HL-60/S4 (cell line): ENCODE measurements around the gene CRELD1.
"Not testable (repeated sequence)": the region's sequence is repeated elsewhere in the genome, so short reads cannot be mapped to it uniquely, and the experiment has no call there.

Experiments used
- in situ Hi-C: fragments of 300-500 bp; cut with MboI; formaldehyde crosslinking; loops from 2 replicates; pipeline ENCODE4 v1.14.3; 2022; ENCODE audit warnings: low sequenced_read_pairs

CRELD1 gene

DNA sequence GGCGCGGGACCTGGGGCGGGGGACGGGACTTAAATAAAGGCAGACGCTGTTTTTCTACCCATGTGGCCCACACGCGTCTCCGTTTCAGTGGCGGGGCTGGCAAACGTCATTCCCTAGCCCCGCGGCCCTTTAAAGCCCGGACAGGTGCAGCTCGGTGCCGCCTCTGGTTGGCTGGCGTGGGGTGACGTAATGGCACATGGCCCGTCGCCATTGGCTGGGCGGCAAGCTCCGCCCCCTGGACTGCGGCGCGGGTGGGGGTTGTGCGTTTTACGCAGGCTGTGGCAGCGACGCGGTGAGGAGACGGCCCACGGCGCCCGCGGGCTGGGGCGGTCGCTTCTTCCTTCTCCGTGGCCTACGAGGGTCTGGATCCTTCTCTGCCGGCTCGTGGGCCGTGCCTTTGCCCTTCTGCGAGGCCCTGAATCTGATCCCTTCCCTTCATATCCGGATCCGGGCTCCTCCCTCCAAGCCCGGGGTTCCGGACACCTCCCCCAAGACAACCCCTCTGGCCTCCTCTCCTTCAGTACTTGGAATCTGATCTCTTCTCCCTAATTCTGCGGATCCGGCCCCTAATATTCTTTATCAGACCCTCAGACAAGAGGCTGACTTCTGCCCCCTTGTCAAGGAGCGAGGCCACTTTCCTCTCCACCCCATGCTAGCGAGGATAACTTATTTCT is at the start of gene CRELD1:
CRELD1 (plus strand) TSS at position 274 of the 674 bp plus-strand sequence. CDS start 605 bp downstream, outside the sequence.
- in situ Hi-C loops, result no loop called here

GRCh38 chr3:9884555-9885165 is 49.0 kb upstream of the CRELD1 start:
- in situ Hi-C loops, result no loop called here

DNA sequence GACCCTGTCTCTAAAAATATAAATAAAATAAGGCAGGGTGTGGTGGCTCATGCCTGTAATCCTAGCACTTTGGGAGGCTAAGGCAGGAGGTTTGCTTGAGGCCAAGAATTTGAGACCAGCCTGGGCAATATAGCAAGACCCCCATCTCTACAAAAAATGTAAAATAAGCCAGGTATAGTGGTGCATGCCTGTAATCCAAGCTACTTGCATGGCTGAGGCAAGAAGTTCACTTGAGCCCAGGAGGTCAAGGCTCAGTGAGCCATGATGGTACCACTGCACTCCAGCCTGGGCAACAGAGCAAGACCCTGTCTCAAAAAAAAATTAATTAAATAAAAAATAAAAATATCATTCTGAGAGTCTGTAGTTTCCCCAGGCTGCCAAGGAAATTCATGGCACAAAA is 47.3 kb upstream of the CRELD1 start:
- in situ Hi-C loops, result no loop called here

DNA sequence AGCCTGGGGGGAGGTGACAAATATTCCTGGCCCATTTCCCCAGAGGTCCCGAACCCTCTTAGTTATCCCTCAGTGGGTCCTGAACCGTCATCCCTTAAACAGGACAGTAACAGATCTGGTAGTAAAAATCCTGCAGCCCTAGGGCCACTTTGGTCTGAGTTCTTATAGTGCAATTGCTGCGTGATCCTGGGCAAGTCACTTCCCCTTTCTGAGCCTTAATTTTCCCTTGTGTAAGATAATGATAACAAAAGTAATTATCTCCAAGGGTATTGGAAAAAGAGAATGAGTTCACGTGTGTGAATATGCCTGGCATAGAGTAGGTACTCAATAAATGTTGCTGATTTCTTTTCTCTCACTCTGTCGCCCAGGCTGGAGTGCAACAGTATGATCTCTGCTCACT is 46.2 kb upstream of the CRELD1 start:
- in situ Hi-C loops, result no loop called here

DNA sequence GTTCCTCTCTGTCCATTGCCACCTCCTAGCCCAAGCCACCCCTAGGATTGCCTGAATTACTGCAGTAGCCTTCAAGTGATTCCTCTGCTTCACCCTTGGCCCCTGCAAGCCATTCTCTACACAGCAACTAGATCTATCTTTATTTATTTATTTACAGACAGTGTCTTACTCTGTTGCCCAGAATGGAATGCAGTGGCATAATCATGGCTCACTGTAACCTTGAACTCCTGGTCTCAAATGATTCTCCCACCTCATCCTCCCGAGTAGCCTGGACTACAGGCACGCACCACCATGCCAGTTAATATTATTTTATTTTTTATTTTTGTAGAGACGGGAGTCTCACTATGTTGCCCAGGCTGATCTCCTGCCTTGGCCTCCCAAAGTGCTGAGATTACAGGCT is 45.1 kb upstream of the CRELD1 start:
- in situ Hi-C loops, result no loop called here

- in situ Hi-C loops, result no loop called here
Observed at GRCh38 chr3:9889405-9889804, 44.2 kb upstream of the CRELD1 start.

GRCh38 chr3:9890249-9891071 is 43.2 kb upstream of the CRELD1 start, which contains the start of gene JAGN1:
TSS of gene JAGN1 (plus strand) at chr3:9890610. CDS start at chr3:9890723, 113 bp downstream.
- in situ Hi-C loops, result no loop called here

DNA sequence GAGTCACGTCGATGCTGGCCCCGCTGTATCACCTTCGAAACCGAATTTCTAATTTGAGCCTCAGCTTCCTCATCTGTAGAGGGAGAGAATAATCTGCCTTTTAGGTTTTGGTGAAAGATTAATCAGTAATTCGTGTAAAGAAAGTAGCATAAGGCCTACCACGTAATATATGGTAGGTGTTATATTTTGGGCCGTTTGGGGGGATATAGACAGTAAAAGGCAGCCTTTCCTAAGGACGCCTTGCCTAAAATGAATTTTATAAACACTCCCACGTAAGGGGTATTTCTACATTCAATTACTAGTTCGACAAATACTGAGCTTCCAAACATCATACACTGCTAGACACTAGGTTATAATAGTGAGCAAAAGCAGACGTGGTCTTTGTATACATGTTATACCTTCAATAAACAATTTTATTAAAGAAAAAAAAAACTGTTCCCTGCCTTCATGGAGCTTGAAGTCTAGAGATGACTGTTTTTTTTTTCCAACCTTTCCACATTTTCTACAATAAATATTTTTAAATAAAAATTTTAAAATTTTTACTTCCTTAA is 42.5 kb upstream of the CRELD1 start:
- in situ Hi-C loops, result no loop called here

DNA sequence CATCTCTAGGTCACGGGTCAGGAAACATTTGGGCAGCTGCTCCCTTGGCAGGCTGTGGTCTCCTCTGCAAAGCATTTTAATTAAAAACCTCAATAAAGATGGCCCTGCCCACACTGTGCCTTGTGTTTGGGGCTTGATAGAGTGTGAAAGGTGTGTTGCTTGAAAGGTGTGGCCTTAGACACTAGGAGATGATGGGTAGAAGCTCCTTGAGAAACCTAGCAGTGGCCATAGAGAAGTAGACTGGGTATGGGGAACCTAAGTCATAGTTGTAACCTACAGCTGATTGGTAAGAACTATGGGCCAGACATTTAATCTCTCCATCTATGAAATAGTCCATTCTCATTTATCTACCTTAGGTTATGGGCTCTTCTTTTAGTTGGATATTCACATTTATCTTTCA is 39.9 kb upstream of the CRELD1 start:
- in situ Hi-C loops, result no loop called here

- in situ Hi-C loops, result not testable (repeated sequence)
Observed at GRCh38 chr3:9895715-9896114, 37.9 kb upstream of the CRELD1 start.

DNA sequence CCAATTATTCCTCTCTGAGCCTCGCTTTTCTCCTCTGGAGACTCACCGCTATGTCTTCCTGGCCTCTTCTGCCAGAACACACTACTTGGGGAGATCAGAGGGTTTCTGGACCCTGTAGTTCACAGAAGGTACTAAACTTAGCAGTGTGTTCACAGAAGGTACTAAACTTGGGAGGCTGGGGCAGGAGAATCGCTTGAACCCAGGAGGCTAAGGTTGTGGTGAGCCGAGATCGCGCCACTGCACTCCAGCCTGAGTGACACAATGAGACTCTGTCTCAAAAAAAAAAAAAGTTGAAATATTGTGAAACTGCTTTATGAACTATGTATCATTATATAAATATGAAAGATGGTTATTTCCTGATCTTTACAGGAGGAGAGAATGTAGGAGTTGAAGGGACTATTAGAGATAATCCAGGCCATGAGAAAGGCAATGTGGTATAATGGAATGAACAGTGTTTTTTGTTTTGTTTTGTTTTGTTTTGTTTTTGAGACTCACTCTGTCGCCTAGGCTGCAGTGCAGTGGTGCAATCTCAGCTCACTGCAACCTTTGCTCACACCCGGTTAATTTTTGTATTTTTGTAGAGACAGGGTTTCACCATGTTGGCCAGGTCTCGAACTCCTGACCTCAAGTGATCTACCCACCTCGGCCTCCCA is 36.8 kb upstream of the CRELD1 start:
- in situ Hi-C loops, result not testable (repeated sequence)

GRCh38 chr3:9897408-9898372 is 35.9 kb upstream of the CRELD1 start:
- in situ Hi-C loops, result no loop called here

GRCh38 chr3:9898467-9899241 is 35.0 kb upstream of the CRELD1 start:
- in situ Hi-C loops, result no loop called here

GRCh38 chr3:9899289-9899791 is 34.3 kb upstream of the CRELD1 start:
- in situ Hi-C loops, result no loop called here

- in situ Hi-C loops, result not testable (repeated sequence)
Observed at GRCh38 chr3:9900965-9901415, 32.6 kb upstream of the CRELD1 start.

DNA sequence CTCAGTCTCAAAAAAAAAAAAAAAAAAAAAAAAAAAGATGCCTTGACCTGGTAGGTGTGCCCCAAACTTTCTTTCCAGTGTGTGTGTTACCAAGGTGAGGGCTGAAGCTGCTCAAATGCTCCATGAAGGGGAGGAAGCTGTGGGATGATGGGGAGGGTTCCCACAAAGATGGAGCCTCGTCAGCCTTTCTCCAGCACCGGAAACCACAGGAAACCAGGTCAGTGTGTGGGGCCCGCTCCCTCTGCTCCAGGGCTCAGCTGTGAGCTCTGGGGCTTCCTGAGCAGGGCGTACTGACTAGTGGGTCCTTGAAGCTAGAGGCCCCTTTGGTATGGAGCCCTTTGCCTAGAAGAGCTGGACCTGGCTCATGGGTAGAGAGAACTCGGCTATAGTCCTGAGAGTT is 31.7 kb upstream of the CRELD1 start:
- in situ Hi-C loops, result no loop called here

DNA sequence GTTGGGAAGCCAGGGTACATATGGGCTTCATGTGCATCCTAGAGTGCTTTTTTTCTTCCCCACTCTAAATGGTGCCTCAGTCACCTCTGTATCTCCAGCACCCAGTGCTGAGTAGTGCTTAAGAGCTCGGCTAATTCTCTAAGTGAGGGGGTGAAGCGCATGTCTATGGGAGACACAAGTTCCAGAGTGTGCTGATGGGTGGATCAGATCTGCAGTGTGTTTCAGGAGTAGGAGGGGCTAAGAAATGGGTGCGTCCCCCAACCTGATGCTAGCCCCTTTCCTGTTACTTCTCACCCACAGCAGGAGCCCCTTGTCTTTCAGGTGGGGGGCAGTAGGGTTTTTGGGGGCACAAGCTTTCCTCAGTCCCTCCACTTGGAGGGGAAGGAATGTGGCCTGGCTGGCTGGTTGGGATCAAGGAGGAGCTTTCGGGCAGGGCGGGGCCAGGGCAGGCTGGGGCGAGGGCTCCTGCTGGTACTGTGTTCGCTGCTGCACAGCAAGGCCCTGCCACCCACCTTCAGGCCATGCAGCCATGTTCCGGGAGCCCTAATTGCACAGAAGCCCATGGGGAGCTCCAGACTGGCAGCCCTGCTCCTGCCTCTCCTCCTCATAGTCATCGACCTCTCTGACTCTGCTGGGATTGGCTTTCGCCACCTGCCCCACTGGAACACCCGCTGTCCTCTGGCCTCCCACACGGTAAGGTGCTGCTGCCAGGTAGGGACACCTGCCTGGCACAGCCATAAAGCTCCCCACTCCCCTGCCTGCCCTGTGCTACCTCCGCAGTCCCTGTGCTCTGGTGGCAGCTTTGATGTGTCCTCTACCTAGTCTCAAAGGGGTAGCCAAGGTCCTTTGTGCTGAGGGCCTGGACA is 31.0 kb upstream of the CRELD1 start, which contains the start of gene IL17RE:
IL17RE (plus strand) TSS at position 477 of the 866 bp plus-strand sequence; CDS start at position 562, 85 bp downstream.
- in situ Hi-C loops, result no loop called here

DNA sequence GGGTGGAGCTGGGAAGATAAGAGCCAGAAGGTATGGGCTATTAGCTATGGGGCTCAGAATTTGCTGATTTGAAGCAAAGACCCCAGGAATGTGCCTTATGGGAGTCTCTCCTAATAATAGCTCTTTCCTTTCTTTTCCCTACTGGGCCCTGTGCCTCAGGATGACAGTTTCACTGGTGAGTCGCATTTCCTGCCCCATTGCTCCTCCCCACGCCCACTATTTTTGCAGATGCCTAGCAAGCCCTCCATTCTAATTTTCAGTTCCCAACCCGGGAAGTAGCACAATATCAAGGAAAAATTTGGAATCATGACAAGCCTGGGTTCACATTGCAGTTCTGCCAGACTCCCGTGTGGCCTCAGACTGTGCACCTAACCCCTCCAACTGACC is 30.4 kb upstream of the CRELD1 start:
- in situ Hi-C loops, result no loop called here
